Measurements from ENCODE around the gene NECAB3.

The NECAB3 gene

DNA sequence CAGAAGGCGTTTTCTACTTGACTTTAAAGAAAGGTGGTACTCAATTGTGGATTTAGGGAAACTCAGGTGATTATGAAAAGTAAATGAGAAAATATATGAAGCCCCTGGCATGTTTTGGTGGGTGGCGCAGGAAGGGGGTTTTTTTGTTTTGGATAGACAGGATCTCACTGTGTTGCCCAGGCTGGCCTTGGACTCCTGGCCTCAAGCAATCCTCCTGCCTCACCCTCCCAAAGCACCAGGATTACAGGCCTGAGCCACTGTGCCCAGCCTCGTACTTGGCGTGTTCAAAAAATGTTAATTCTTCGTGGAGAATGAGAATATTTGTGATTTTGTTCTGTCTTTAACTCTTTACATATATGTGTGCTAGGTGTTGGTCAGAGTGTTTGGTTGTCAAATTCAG lies 44.2 kb downstream of the NECAB3 start:
- Histone ChIP-seq H3K36me3 (peaks cover 86% of the 10 kb centered on the region), H3K4me3 (ENCODE audit: low read depth, low read length) (no peak overlapping the region), H3K27me3 (ENCODE audit: insufficient read depth, low read depth, severe bottlenecking) (no peaks in the 10 kb centered on the region), H3K27ac (no peak overlapping the region), H3K9me3 (ENCODE audit: severe bottlenecking) (no peaks in the 10 kb centered on the region)
- TF ChIP-seq, protein P1, sequence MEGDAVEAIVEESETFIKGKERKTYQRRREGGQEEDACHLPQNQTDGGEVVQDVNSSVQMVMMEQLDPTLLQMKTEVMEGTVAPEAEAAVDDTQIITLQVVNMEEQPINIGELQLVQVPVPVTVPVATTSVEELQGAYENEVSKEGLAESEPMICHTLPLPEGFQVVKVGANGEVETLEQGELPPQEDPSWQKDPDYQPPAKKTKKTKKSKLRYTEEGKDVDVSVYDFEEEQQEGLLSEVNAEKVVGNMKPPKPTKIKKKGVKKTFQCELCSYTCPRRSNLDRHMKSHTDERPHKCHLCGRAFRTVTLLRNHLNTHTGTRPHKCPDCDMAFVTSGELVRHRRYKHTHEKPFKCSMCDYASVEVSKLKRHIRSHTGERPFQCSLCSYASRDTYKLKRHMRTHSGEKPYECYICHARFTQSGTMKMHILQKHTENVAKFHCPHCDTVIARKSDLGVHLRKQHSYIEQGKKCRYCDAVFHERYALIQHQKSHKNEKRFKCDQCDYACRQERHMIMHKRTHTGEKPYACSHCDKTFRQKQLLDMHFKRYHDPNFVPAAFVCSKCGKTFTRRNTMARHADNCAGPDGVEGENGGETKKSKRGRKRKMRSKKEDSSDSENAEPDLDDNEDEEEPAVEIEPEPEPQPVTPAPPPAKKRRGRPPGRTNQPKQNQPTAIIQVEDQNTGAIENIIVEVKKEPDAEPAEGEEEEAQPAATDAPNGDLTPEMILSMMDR (IDR thresholded peaks at IDR 0.05; ENCODE audit: low read depth, low read length), result no peak
- DNase-seq, result no peak

DNA sequence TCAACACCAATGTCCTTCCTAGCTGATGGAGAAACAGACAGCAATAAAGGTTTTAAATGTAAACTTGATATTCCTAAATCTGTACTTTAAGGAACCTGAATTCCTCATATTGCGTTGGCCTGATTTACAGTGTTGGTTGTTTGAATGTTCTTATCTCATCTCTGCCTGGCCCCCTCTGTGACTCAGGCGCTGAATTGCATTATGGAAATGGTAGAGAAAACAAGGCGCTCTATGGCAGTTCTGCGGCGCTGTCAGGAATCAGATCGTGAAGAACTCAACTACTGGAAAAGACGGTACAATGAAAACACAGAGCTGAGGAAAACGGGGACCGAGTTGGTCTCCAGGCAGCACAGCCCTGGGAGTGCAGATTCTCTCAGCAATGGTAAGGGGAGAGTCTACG lies 44.7 kb downstream of the NECAB3 start:
- H3K9me3 ChIP-seq (ENCODE audit: severe bottlenecking), result no peaks in the 10 kb centered on the region
- TF ChIP-seq, protein P1 (IDR thresholded peaks at IDR 0.05; ENCODE audit: low read depth, low read length), result no peak
- peaks cover 90% of the 10 kb centered on the region for H3K36me3 ChIP-seq
- H3K27ac ChIP-seq, result no peak overlapping the region
- H3K27me3 ChIP-seq (ENCODE audit: insufficient read depth, low read depth, severe bottlenecking), result no peaks in the 10 kb centered on the region
- no peak overlapping the region for H3K4me3 ChIP-seq (ENCODE audit: low read depth, low read length)
- DNase-seq, result no peak

DNA sequence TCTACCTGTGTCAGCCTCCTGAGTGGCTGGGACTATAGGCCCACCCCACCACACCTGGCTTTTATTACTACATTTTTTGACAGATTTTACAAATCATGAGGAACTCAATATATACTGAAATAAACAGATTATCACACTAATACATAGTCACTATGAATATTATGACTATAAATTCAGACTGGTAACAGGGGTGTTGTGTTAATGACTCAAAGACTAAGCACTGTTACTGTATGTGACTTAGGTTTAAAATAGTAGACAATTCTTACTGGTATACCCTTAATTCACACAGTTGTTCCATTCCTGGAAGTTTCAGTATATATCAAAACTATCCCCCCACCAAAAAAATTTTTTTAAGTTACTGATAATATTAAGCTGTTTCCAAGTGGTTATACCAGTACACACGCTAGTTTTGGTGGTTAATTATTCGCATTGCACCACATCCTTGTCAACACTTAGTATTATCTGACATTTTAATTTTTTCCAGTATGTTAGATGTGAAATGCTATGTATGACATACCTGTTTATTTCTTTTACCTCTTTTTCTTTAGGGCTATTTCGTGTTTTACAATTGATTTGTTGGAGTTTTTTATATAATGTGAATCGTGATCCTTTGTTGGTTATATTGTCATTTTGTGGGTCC lies 46.5 kb downstream of the NECAB3 start:
- Histone ChIP-seq H3K27me3 (ENCODE audit: insufficient read depth, low read depth, severe bottlenecking) (no peaks in the 10 kb centered on the region), H3K36me3 (peaks cover 89% of the 10 kb centered on the region), H3K9me3 (ENCODE audit: severe bottlenecking) (no peaks in the 10 kb centered on the region), H3K27ac (no peak overlapping the region), H3K4me3 (ENCODE audit: low read depth, low read length) (no peak overlapping the region)
- DNase-seq, result no peak
- TF ChIP-seq, protein P1 (IDR thresholded peaks at IDR 0.05; ENCODE audit: low read depth, low read length), result no peak

DNA sequence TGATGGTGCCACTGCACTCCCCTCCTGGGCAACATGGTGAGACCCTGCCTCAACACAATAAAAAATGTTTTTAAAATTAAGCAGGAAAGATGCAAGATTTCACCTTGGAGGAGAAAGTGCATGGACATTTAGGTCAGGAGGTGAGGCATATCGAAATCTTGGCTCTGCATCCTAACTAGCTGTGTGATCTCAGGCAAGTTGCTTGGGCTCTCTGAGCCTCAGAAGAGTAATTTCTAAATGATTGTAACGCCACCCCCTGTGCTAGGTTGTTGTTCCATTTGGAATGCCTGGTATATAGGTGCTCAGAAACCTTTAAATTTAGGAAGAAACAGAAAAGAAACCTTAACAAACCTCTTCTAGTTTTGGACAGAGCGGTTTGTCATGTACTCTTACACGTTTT lies 48.0 kb downstream of the NECAB3 start:
- Histone ChIP-seq H3K4me3 (ENCODE audit: low read depth, low read length) (no peak overlapping the region), H3K36me3 (peaks cover 86% of the 10 kb centered on the region), H3K27ac (no peak overlapping the region), H3K9me3 (ENCODE audit: severe bottlenecking) (no peaks in the 10 kb centered on the region), H3K27me3 (ENCODE audit: insufficient read depth, low read depth, severe bottlenecking) (no peaks in the 10 kb centered on the region)
- DNase-seq, result no peak
- TF ChIP-seq, protein P1 (IDR thresholded peaks at IDR 0.05; ENCODE audit: low read depth, low read length), result no peak

DNA sequence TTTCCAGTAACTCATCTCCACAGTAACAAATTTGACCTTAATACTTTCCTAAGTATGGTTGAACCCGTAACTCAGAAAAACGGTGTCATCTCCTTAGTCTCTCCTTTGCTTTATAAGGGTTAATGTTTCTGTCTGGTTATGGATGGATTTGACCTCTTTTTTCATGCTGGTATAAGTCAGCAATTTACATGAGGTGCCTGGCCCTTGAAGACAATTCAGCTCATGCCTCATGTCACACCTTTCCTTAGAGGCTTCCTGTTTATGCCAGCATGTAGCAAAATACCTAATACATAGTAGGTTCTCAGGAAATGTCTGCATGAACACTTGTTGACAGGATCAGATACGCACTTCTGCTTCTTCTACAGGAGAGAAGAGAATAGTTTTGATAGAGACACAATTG lies 49.8 kb downstream of the NECAB3 start:
- Histone ChIP-seq H3K36me3 (peaks cover 74% of the 10 kb centered on the region), H3K9me3 (ENCODE audit: severe bottlenecking) (no peaks in the 10 kb centered on the region), H3K27ac (no peak overlapping the region), H3K4me3 (ENCODE audit: low read depth, low read length) (no peak overlapping the region), H3K27me3 (ENCODE audit: insufficient read depth, low read depth, severe bottlenecking) (no peaks in the 10 kb centered on the region)
- DNase-seq, result no peak
- TF ChIP-seq, protein P1 (IDR thresholded peaks at IDR 0.05; ENCODE audit: low read depth, low read length), result no peak
